PC-3 (cell line): ENCODE measurements around the gene ACBD4. TPM values are rescaled to one million over a fixed set of nuclear protein-coding genes. Genes with fewer than 3 reads are reported as not detected.

Source experiments
- ATAC-seq: fragments of 200-7000 bp; cut with Tn5 transposase; 2 replicates; pipeline ENCODE4 v1.9.1; 2020; ENCODE audit warnings: mild to moderate bottlenecking, moderate library complexity
- BruUV-seq: library from RNA; stranded (reverse); fragments of 400-500 nt; replicated peaks from 2 replicates; lab custom pipeline; 2021; lab: Mats Ljungman, UMichigan
- CTCF ChIA-PET: fragments of 300-600 bp; sonication (Branson Sonifier 250); formaldehyde crosslinking; loops from one replicate; lab custom pipeline; 2022; ENCODE audit warnings: antibody characterized with exemption; lab: Charles Lee
- POLR2A ChIA-PET: fragments of 300-600 bp; sonication (Branson Sonifier 250); formaldehyde crosslinking; loops from one replicate; lab custom pipeline; 2022; ENCODE audit warnings: antibody characterized with exemption; ENCODE audit not compliant: unreplicated experiment; lab: Charles Lee
- DNase-seq: peaks from one replicate; pipeline ENCODE4 v3.0.0-alpha.2; 2015
- H2AFZ ChIP-seq: fragments of 300-600 bp; sonication (generic); 2 replicates; pipeline ENCODE4 v1.6.0; 2016; ENCODE audit warnings: antibody characterized with exemption, low read length
- H3F3A ChIP-seq: fragments of 300-600 bp; sonication (generic); one replicate; pipeline ENCODE4 v1.6.0; 2017; ENCODE audit warnings: antibody characterized with exemption, low read length, control low read depth, mild to moderate bottlenecking; ENCODE audit not compliant: unreplicated experiment
- H3K27ac ChIP-seq: fragments of 300-600 bp; sonication (generic); 2 replicates; pipeline ENCODE4 v1.5.1; 2016; ENCODE audit warnings: mild to moderate bottlenecking, low read length
- H3K27me3 ChIP-seq: fragments of 300-600 bp; sonication (generic); 2 replicates; pipeline ENCODE4 v1.6.1; 2016; ENCODE audit warnings: low read length, mixed read lengths
- H3K36me3 ChIP-seq: fragments of 300-600 bp; sonication (generic); 2 replicates; pipeline ENCODE4 v1.6.1; 2016; ENCODE audit warnings: low read depth, mixed run types, low read length, mixed read lengths
- H3K4me1 ChIP-seq: fragments of 300-600 bp; sonication (generic); 2 replicates; pipeline ENCODE4 v1.5.1; 2016; ENCODE audit warnings: low read length; ENCODE audit not compliant: insufficient read depth
- H3K4me2 ChIP-seq: fragments of 300-600 bp; sonication (generic); 2 replicates; pipeline ENCODE4 v1.6.0; 2016; ENCODE audit warnings: low read length
- H3K4me3 ChIP-seq: fragments of 300-600 bp; sonication (generic); 2 replicates; pipeline ENCODE4 v1.5.1; 2016; ENCODE audit warnings: mild to moderate bottlenecking, low read length, mixed read lengths
- H3K79me2 ChIP-seq: fragments of 300-600 bp; sonication (generic); 2 replicates; pipeline ENCODE4 v1.6.1; 2017; ENCODE audit warnings: low read length, mixed read lengths
- H3K9ac ChIP-seq: fragments of 300-600 bp; sonication (generic); 2 replicates; pipeline ENCODE4 v1.6.0; 2016; ENCODE audit warnings: mild to moderate bottlenecking, low read length
- H3K9me2 ChIP-seq: fragments of 300-600 bp; sonication (generic); replicated peaks from 2 replicates; pipeline ENCODE4 v1.6.1; 2016; ENCODE audit warnings: mixed run types, low read length, mixed read lengths
- H3K9me3 ChIP-seq: fragments of 300-600 bp; sonication (generic); 2 replicates; pipeline ENCODE4 v1.6.1; 2016; ENCODE audit warnings: low read length, mixed read lengths
- H4K20me1 ChIP-seq: fragments of 300-600 bp; sonication (generic); 2 replicates; pipeline ENCODE4 v1.6.1; 2016; ENCODE audit warnings: low read length, mixed read lengths
- CTCF ChIP-seq: fragments of 300-600 bp; sonication (generic); conservative IDR thresholded peaks from 2 replicates; pipeline ENCODE4 v1.5.1; 2017; ENCODE audit warnings: antibody characterized with exemption, low read depth, mild to moderate bottlenecking, low read length
- EZH2 ChIP-seq: fragments of 300-600 bp; sonication (generic); IDR thresholded peaks from one replicate; pipeline ENCODE4 v1.6.1; 2017; ENCODE audit warnings: antibody characterized with exemption, mild to moderate bottlenecking, low read length; ENCODE audit not compliant: unreplicated experiment
- EZH2phosphoT487 ChIP-seq: fragments of 300-600 bp; sonication (generic); IDR thresholded peaks from 2 replicates; pipeline ENCODE4 v1.6.1; 2018; ENCODE audit warnings: mild to moderate bottlenecking, antibody characterized with exemption, low read length, borderline replicate concordance
- intact Hi-C: fragments of 100-400 bp; cut with micrococcal nuclease; formaldehyde crosslinking; loops from 2 replicates; pipeline ENCODE4 v1.9.0; 2023
- total RNA-seq: library from RNA; depleted of rRNA; stranded (reverse); fragments of >200 nt; gene quantifications from 2 replicates; pipeline ENCODE4 v1.2.3, GENCODE V29; 2014

The ACBD4 gene
- total RNA-seq, 1 experiment from 2014 or later, result 12.9 TPM

DNA sequence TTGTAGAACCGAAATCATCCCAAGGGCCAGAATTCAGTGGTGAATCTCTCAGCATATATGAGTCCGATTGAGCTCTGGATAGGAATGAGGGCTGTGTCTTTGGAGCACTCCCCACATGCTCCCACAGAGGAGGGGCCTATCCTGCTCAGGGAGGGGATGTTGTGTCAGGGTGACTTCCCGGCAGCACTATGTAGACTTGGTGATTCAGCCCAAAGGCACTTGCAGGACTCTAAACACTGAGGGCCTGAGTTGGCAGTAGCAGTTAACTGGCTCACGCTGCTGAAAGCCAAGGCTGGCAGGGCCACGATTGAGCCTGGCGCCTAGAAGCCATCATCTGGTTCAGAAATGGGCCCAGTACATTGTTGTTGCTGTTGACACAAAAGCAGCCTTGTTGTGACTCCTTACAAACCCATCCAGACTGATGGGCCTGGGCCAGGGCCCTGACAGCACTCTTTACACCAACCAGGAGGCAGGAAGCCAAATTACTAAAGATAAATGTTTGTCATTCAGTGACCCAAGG is 42.5 kb upstream of the ACBD4 start:
- ATAC-seq, result peak; percentile 100
- BruUV-seq, result no TSS peak
- Histone ChIP-seq H3K79me2 (peaks cover 8% of the 10 kb centered on the region; the same call in 1 of the 2 replicates), H3K27ac (peak overlapping the region; percentile 59), H4K20me1 (no peaks in the 10 kb centered on the region), H3K4me1 (peaks cover 21% of the 10 kb centered on the region), H3K9ac (peak overlapping the region; percentile 6), H3F3A (peaks cover 16% of the 10 kb centered on the region), H3K4me2 (peak overlapping the region; percentile 30), H3K36me3 (peaks cover 69% of the 10 kb centered on the region), H3K4me3 (no peak overlapping the region), H3K9me3 (no peaks in the 10 kb centered on the region), H2AFZ (no peak overlapping the region), H3K27me3 (no peaks in the 10 kb centered on the region), H3K9me2 (no peaks in the 10 kb centered on the region)
- intact Hi-C loops, result loop anchor here (1.0 to 5.0 kb wide), 4 partner anchors 32 to 74 kb away; partner anchors contain the start of genes DCAKD, NMT1 and PLCD3
- TF ChIP-seq EZH2 (no peak), CTCF (no peak), EZH2phosphoT487 (no peak)
- DNase-seq, result peak; percentile 98
- ChIA-PET POLR2A (interaction anchor here (0.5 to 0.6 kb wide), 2 partner anchors 32 to 216 kb away, joined by 3 to 9 read pairs; partner anchors contain the start of gene NMT1), CTCF (interaction anchor here (0.7 to 1.2 kb wide), 3 partner anchors 42 to 220 kb away, joined by 3 to 13 read pairs (median 10); partner anchors contain the start of gene ACBD4)

DNA sequence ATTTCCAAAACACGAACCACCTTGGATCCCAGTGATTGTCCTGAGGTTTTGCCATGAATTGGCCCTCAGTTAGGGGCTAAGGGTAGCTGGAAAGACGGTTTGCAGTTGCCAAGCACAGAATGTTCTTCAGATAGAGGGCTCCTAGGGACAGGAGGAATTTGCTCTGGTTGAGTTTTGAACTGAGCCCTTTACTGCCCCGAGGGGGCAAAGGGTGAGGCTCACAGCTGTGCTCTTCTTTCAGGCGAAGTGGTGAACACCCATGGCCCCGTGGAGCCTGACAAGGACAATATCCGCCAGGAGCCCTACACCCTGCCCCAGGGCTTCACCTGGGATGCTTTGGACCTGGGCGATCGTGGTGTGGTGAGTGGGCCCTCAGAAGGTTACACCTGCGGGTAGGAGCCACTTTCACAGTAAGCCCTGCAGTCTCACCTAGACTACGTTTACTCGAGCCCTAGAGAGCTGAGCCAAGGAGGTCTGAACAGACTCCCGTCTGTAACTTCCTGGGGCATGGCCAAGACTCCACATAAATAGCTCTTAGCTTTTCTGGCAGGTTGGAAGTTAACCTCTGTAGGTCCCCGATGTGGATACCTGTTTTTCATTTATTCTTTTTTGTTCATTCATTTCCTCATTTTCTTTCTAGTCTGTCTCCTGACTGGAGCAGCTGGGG is 41.9 kb upstream of the ACBD4 start:
- Histone ChIP-seq H4K20me1 (no peaks in the 10 kb centered on the region), H3K27ac (peak overlapping the region; percentile 59), H3F3A (peaks cover 16% of the 10 kb centered on the region), H3K9me2 (no peaks in the 10 kb centered on the region), H3K79me2 (peaks cover 8% of the 10 kb centered on the region; the same call in 1 of the 2 replicates), H3K4me1 (peaks cover 21% of the 10 kb centered on the region), H2AFZ (no peak overlapping the region), H3K9ac (peak overlapping the region; percentile 6), H3K9me3 (no peaks in the 10 kb centered on the region), H3K4me2 (peak overlapping the region; percentile 30), H3K27me3 (no peaks in the 10 kb centered on the region), H3K4me3 (no peak overlapping the region), H3K36me3 (peaks cover 71% of the 10 kb centered on the region)
- CTCF ChIA-PET, result interaction anchor here (0.6 to 1.2 kb wide), 3 partner anchors 42 to 126 kb away, joined by 9 to 13 read pairs (median 10); partner anchors contain the start of genes ACBD4 and C1QL1
- intact Hi-C loops, result loop anchor here (1.0 to 5.0 kb wide), 4 partner anchors 32 to 74 kb away; partner anchors contain the start of genes DCAKD, NMT1 and PLCD3
- no TSS peak for BruUV-seq
- TF ChIP-seq EZH2phosphoT487, result no peak
- TF ChIP-seq EZH2, result no peak
- no peak for TF ChIP-seq CTCF
- POLR2A ChIA-PET, result interaction anchor here (0.5 kb wide), 1 partner anchor 32 kb away, joined by 3 read pairs; the partner anchor contains the start of gene NMT1
- no peak for DNase-seq
- no peak for ATAC-seq
